Mesenchymal stem cell (in vitro differentiated cells and primary cell): ENCODE data around the gene LAMA4.

ENCODE experiments used
- DNase-seq: peaks from one replicate; pipeline ENCODE4 v3.0.0-alpha.2; 2013
- H2AFZ ChIP-seq: one replicate; pipeline ENCODE4 v1.6.1; 2013; ENCODE audit warnings: low read depth, mild to moderate bottlenecking, control low read depth, inconsistent platforms, low read length, moderate library complexity
- H2AK5ac ChIP-seq: 2 replicates; pipeline ENCODE4 v1.6.1; 2013; ENCODE audit warnings: low read length, moderate library complexity, mild to moderate bottlenecking, inconsistent platforms; ENCODE audit not compliant: severe bottlenecking
- H2BK120ac ChIP-seq: one replicate; pipeline ENCODE4 v1.6.1; 2013; ENCODE audit warnings: low read depth, mild to moderate bottlenecking, inconsistent platforms, low read length, moderate library complexity
- H2BK12ac ChIP-seq, 2 experiments: one replicate each; pipeline ENCODE4 v1.6.1; 2013; ENCODE audit warnings: inconsistent platforms in 2 of 2, low read length in 2 of 2, mild to moderate bottlenecking in 2 of 2, moderate library complexity in 2 of 2, control low read depth in 1 of 2
- H2BK15ac ChIP-seq: one replicate; pipeline ENCODE4 v1.6.1; 2013; ENCODE audit warnings: mild to moderate bottlenecking, low read depth, inconsistent platforms; ENCODE audit not compliant: poor library complexity, severe bottlenecking
- H2BK5ac ChIP-seq: 2 replicates; pipeline ENCODE4 v1.6.1; 2013; ENCODE audit warnings: low read depth, mild to moderate bottlenecking, low read length, control low read depth, inconsistent platforms; ENCODE audit not compliant: poor library complexity, severe bottlenecking
- H3K14ac ChIP-seq, 2 experiments: one replicate each; pipeline ENCODE4 v1.6.1; 2013; ENCODE audit warnings: inconsistent platforms in 2 of 2, low read length in 2 of 2, control low read depth in 1 of 2, mild to moderate bottlenecking in 1 of 2, moderate library complexity in 1 of 2
- H3K18ac ChIP-seq, 2 experiments: one replicate each; pipeline ENCODE4 v1.6.1; 2013; ENCODE audit warnings: inconsistent platforms in 2 of 2, low read length in 2 of 2, control low read depth in 1 of 2, low read depth in 1 of 2, mild to moderate bottlenecking in 1 of 2
- H3K23ac ChIP-seq, 2 experiments: one replicate each; pipeline ENCODE4 v1.6.1; 2013; ENCODE audit warnings: inconsistent platforms in 2 of 2, low read length in 2 of 2, mild to moderate bottlenecking in 2 of 2, moderate library complexity in 2 of 2, control low read depth in 1 of 2
- H3K27ac ChIP-seq: 2 replicates; pipeline ENCODE4 v1.5.1; 2013; ENCODE audit warnings: mild to moderate bottlenecking, moderate library complexity, low read length, control low read depth, inconsistent platforms; ENCODE audit not compliant: poor library complexity, severe bottlenecking
- H3K27me3 ChIP-seq, 2 experiments: 2 replicates each; pipeline versions ENCODE4 v1.6.1 to v1.7.0; 2013; ENCODE audit warnings: low read length in 2 of 2, mild to moderate bottlenecking in 2 of 2, moderate library complexity in 2 of 2, control low read depth in 1 of 2, inconsistent platforms in 1 of 2; ENCODE audit not compliant: control insufficient read depth in 1 of 2, insufficient read depth in 1 of 2
- H3K36me3 ChIP-seq, 2 experiments: 2 replicates each; pipeline versions ENCODE4 v1.6.1 to v1.7.0; 2013; ENCODE audit warnings: low read length in 2 of 2, control low read depth in 1 of 2, inconsistent platforms in 1 of 2, low read depth in 1 of 2, mild to moderate bottlenecking in 1 of 2; ENCODE audit not compliant: insufficient read depth in 2 of 2, control insufficient read depth in 1 of 2
- H3K4ac ChIP-seq, 2 experiments: one replicate each; pipeline ENCODE4 v1.6.1; 2013; ENCODE audit warnings: inconsistent platforms in 2 of 2, low read length in 2 of 2, mild to moderate bottlenecking in 2 of 2, moderate library complexity in 2 of 2, control low read depth in 1 of 2, low read depth in 1 of 2
- H3K4me1 ChIP-seq: 2 replicates; pipeline ENCODE4 v1.6.1; 2013; ENCODE audit warnings: low read depth, low read length, control low read depth; ENCODE audit not compliant: control insufficient read depth, insufficient read depth
- H3K4me2 ChIP-seq: 2 replicates; pipeline ENCODE4 v1.6.1; 2013; ENCODE audit warnings: low read length, mild to moderate bottlenecking, inconsistent platforms; ENCODE audit not compliant: poor library complexity, severe bottlenecking
- H3K4me3 ChIP-seq, 2 experiments: 2 replicates each; pipeline versions ENCODE4 v1.5.1 to v1.7.0; 2013; ENCODE audit warnings: low read length in 2 of 2, mild to moderate bottlenecking in 2 of 2, control low read depth in 1 of 2, low read depth in 1 of 2; ENCODE audit not compliant: insufficient read depth in 1 of 2
- H3K79me1 ChIP-seq: replicated peaks from 2 replicates; pipeline ENCODE4 v1.6.1; 2013; ENCODE audit warnings: mild to moderate bottlenecking, control low read depth, low read length, inconsistent platforms; ENCODE audit not compliant: poor library complexity, severe bottlenecking
- H3K9ac ChIP-seq: 2 replicates; pipeline ENCODE4 v1.7.0; 2013; ENCODE audit warnings: mild to moderate bottlenecking, low read length, moderate library complexity
- H3K9me3 ChIP-seq: 2 replicates; pipeline ENCODE4 v1.7.0; 2013; ENCODE audit warnings: mild to moderate bottlenecking, low read length; ENCODE audit not compliant: control insufficient read depth
- H4K8ac ChIP-seq: one replicate; pipeline ENCODE4 v1.6.1; 2013; ENCODE audit warnings: inconsistent platforms, mild to moderate bottlenecking, low read length, moderate library complexity
- H4K91ac ChIP-seq: one replicate; pipeline ENCODE4 v1.6.1; 2013; ENCODE audit warnings: mild to moderate bottlenecking, low read length, inconsistent platforms
- WGBS: methylation state at CpG from one replicate; pipeline ENCODE4 v1.1.7; 2013; ENCODE audit warnings: mixed read lengths; 5-methylcytosine and 5-hydroxymethylcytosine counted together

Gene LAMA4

DNA sequence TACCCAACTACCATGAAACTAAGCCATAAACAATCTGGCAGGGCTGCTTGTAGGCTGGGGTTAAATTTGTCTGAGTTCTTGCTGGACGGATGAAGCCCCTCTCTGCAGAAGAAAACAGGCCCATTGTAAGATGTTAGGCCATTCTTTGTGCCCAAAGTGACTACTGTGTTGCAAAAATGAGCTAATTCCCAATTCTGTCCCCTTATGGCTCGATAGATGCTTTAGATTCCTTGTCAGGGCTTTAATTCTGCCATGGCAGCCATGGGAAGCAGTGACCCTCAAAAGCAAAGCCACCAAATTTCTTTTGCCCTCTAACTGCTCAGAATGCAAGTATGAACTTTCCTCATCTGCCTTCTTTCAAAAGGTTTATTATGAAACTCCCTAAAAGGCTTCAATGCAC lies 45.2 kb downstream of the LAMA4 start:
- H2BK5ac ChIP-seq: no peak overlapping the region
- peaks cover 4% of the 10 kb centered on the region for H3K4me1 ChIP-seq
- H3K4me3 ChIP-seq: no peak overlapping the region
- no peak overlapping the region for H2AK5ac ChIP-seq
- H3K4me2 ChIP-seq: no peak overlapping the region
- H3K27me3 ChIP-seq: no peaks in the 10 kb centered on the region
- H4K8ac ChIP-seq: no peak overlapping the region
- H4K91ac ChIP-seq: no peak overlapping the region
- no peaks in the 10 kb centered on the region for H3K9me3 ChIP-seq
- H2BK12ac ChIP-seq: no peak overlapping the region
- no peak overlapping the region for H3K4ac ChIP-seq
- no peak overlapping the region for H3K14ac ChIP-seq
- H3K27ac ChIP-seq: no peak overlapping the region
- H2AFZ ChIP-seq: no peak overlapping the region
- no peaks in the 10 kb centered on the region for H3K79me1 ChIP-seq
- no peak overlapping the region for H3K18ac ChIP-seq
- no peak overlapping the region for H3K23ac ChIP-seq
- no peak overlapping the region for H3K9ac ChIP-seq
- H2BK120ac ChIP-seq: no peak overlapping the region
- no peak for DNase-seq
- peaks cover 0 to 100% of the 10 kb centered on the region in 2 experiments for H3K36me3 ChIP-seq
- WGBS: 87% methylated on average over 2 of the region's 2 CpGs
- H2BK15ac ChIP-seq: no peak overlapping the region

DNA sequence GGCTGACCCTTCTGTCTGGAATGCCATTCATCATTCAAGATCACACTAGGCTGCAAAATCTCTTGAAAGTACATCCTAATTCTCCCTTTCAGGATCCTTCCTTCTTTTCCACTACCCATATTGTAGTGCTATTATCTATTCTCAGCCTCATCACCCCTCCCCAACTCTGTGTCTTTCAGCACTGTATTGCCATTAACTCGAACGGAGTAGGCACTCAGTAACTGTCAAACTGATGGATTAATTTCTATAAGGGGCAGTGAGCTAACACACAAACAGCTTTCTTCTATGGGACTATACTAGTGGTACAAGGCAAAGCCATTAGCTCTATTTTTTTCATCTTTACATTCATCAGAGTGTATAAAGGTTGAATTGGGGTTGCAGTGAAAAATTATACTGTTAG lies 46.6 kb downstream of the LAMA4 start:
- Histone ChIP-seq H3K4me1 (peaks cover 6% of the 10 kb centered on the region), H3K9ac (no peak overlapping the region)
- 68% methylated on average over 2 of the region's 2 CpGs for WGBS

DNA sequence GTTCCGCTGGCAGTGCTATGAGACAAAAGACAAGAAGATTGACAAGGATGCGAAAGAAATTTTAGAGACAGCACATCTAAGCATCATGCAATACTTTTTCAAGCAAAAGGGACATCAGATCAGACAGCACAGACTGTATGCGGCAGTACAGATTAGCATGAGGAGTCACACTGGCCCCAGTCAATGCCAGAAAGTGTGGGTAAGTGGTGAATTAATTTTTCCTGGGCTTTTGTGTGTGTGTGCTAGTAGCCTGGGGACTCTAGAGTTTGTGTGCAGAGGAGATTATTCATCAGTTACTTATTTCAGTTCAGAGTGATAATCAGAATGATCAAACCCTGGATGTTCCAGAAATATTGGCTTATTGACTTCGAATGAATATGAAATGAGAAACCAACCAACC lies 47.2 kb downstream of the LAMA4 start:
- Histone ChIP-seq H2BK15ac (no peak overlapping the region), H2BK12ac (peak overlapping the region in 1 of 2 experiments; percentile 66), H4K91ac (no peak overlapping the region), H3K4me1 (peaks cover 7% of the 10 kb centered on the region), H3K14ac (no peak overlapping the region), H3K23ac (no peak overlapping the region), H3K9me3 (no peaks in the 10 kb centered on the region), H3K4me2 (no peak overlapping the region), H3K27ac (no peak overlapping the region), H3K18ac (no peak overlapping the region), H3K36me3 (peaks cover 0 to 89% of the 10 kb centered on the region in 2 experiments), H2BK120ac (no peak overlapping the region), H3K27me3 (no peaks in the 10 kb centered on the region), H2BK5ac (no peak overlapping the region), H3K79me1 (no peaks in the 10 kb centered on the region), H3K9ac (no peak overlapping the region), H4K8ac (no peak overlapping the region), H2AK5ac (no peak overlapping the region), H3K4me3 (no peak overlapping the region), H3K4ac (no peak overlapping the region), H2AFZ (no peak overlapping the region)
- DNase-seq: no peak
- 94% methylated on average over 4 of the region's 4 CpGs for WGBS

More for the DNA sequence above, 46.6 kb downstream of the LAMA4 start:
- Histone ChIP-seq H3K4ac (no peak overlapping the region), H2BK15ac (no peak overlapping the region), H3K36me3 (peaks cover 0 to 91% of the 10 kb centered on the region in 2 experiments), H2BK5ac (no peak overlapping the region), H2AFZ (no peak overlapping the region), H3K9me3 (no peaks in the 10 kb centered on the region), H3K27ac (no peak overlapping the region), H4K91ac (no peak overlapping the region), H3K14ac (no peak overlapping the region), H4K8ac (no peak overlapping the region), H3K23ac (no peak overlapping the region), H3K79me1 (no peaks in the 10 kb centered on the region), H3K27me3 (no peaks in the 10 kb centered on the region), H3K4me2 (no peak overlapping the region), H2AK5ac (no peak overlapping the region), H3K18ac (no peak overlapping the region), H3K4me3 (no peak overlapping the region), H2BK12ac (no peak overlapping the region), H2BK120ac (no peak overlapping the region)
- no peak for DNase-seq

DNA sequence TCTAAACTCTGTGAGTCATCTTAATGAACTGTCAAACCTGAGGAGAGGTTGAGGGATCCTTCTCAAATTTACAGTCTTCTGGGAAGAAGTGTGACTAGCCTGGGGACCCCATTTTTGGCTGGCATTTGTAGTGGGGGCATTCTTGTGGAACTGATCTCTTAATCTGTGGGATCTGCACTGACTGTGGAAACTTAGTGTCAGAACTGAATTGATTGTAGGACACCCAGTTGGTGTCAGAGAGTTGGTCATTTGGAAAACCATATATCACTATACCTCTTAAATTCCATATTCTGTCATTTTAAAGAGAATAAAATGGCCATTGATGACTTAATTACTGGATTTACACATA lies 48.3 kb downstream of the LAMA4 start:
- H3K36me3 ChIP-seq: peaks cover 0 to 89% of the 10 kb centered on the region in 2 experiments
- no peak overlapping the region for H4K8ac ChIP-seq
- no peak overlapping the region for H2AFZ ChIP-seq
- H3K27me3 ChIP-seq: no peaks in the 10 kb centered on the region
- H3K9ac ChIP-seq: no peak overlapping the region
- no peak overlapping the region for H2BK5ac ChIP-seq
- no peak overlapping the region for H3K18ac ChIP-seq
- no peak overlapping the region for H2BK12ac ChIP-seq
- no peak for DNase-seq
- no peak overlapping the region for H3K4me2 ChIP-seq
- H3K4me3 ChIP-seq: no peak overlapping the region
- H3K23ac ChIP-seq: no peak overlapping the region
- no peak overlapping the region for H3K4ac ChIP-seq
- no peak overlapping the region for H2BK120ac ChIP-seq
- no peaks in the 10 kb centered on the region for H3K79me1 ChIP-seq
- H3K9me3 ChIP-seq: no peaks in the 10 kb centered on the region
- peaks cover 7% of the 10 kb centered on the region for H3K4me1 ChIP-seq
- no peak overlapping the region for H3K14ac ChIP-seq
- no peak overlapping the region for H4K91ac ChIP-seq
- no peak overlapping the region for H3K27ac ChIP-seq
- H2BK15ac ChIP-seq: no peak overlapping the region
- H2AK5ac ChIP-seq: peak overlapping the region; percentile 52
